ENCODE measurements around the gene ANKRD42. TPM values are rescaled to one million over a fixed set of nuclear protein-coding genes. Genes with fewer than 3 reads are reported as not detected.

ANKRD42 gene
- total RNA-seq, 1 donor = 9.5 TPM

DNA sequence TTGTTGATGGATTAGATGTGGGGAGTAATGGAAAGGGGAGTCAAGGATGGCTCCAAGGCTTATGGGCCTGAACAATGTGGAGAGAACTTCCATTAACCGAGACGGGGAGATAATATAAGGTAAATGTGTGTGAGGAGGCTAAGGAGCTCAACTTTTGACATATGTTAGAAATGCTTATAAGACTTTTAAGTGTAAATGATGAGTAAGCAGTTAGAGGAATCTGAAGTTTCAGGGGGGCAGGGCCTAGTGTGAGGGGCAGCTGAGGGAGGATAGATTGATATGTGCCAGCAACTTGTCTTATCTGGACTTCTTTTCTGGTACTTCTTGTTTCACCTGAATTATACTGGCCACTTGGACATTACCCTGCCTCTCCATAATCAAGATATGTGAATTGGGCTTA lies 29.9 kb downstream of the ANKRD42 start:
- DNase-seq (ENCODE audit: low read depth) = no peak
- no peak overlapping the region for H3K4me3 ChIP-seq (ENCODE audit: low read depth, low read length)
- TF ChIP-seq, protein P1, sequence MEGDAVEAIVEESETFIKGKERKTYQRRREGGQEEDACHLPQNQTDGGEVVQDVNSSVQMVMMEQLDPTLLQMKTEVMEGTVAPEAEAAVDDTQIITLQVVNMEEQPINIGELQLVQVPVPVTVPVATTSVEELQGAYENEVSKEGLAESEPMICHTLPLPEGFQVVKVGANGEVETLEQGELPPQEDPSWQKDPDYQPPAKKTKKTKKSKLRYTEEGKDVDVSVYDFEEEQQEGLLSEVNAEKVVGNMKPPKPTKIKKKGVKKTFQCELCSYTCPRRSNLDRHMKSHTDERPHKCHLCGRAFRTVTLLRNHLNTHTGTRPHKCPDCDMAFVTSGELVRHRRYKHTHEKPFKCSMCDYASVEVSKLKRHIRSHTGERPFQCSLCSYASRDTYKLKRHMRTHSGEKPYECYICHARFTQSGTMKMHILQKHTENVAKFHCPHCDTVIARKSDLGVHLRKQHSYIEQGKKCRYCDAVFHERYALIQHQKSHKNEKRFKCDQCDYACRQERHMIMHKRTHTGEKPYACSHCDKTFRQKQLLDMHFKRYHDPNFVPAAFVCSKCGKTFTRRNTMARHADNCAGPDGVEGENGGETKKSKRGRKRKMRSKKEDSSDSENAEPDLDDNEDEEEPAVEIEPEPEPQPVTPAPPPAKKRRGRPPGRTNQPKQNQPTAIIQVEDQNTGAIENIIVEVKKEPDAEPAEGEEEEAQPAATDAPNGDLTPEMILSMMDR (IDR thresholded peaks at IDR 0.05; ENCODE audit: insufficient read depth, low read length) = no peak

DNA sequence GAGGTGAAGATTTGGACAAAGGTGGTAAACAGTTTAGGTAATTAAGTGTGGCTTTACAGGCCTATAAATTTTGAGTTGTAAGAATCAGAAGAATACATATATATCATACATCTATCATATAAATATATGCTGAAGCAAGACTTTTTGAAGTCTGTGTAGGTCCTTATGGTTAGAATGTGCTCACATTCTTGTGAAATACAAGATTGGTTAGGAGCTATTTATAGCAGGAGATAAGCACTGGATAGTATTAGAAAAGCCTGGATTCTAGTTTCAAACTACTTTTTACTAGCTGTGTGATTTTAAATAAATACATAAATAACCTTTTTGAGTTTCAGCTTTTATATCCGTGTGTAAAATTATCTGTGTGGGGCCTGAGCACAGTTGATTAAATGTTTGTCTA lies 42.3 kb downstream of the ANKRD42 start:
- TF ChIP-seq, protein P1 (IDR thresholded peaks at IDR 0.05; ENCODE audit: insufficient read depth, low read length) = no peak
- DNase-seq (ENCODE audit: low read depth) = peak; percentile 53
- H3K4me3 ChIP-seq (ENCODE audit: low read depth, low read length) = no peak overlapping the region

DNA sequence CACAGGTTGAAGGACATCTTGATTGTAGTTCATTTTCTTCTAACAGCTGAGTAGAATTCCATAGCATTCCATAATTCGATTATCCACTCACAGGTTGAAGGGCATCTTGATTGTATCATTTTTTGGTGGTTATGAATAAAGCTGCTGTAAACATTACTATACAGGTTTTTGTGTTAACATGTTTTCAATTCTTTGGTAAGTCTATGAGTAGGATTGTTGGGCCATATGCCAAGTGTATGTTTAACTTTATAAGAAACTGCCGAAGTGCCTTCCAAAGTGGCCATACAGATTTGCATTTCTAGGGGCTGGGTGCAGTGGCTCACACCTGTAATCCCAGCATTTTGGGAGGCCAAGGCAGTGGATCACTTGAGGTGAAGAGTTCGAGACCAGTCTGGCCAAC lies 44.6 kb downstream of the ANKRD42 start:
- DNase-seq (ENCODE audit: low read depth) = peak; percentile 16
- TF ChIP-seq, protein P1 (IDR thresholded peaks at IDR 0.05; ENCODE audit: insufficient read depth, low read length) = no peak

DNA sequence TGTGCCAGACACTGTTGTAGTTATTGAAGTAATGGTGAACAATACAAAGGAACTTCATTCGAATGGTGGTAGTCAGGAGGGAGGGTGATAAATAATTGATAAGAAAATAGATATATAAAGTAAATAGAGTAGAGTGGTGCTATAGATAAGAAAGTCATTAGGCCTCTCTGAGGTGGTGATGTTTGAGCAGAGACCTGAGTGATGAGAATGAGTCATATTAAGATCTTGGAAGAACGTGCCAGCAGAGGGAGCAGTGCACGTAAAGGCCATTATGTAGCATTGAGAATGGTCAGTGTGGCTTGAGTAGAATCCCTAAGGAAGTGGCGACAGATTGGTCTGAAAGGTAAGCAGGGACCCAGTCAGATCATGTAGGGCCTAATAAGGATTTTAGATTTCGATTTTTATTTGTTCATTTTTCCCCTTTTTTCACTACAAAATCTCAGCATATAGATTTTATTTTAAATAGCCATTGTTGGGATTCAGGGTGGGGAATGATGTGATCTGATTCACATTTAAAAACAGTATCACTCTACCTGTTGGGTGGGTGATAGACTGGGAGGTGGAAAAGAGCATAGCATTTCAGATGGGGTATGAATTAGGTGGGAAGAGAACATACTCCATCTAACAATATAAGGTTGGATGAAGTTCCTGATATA lies 47.9 kb downstream of the ANKRD42 start:
- peak; percentile 67 for DNase-seq (ENCODE audit: low read depth)

More for the DNA sequence above, 44.6 kb downstream of the ANKRD42 start:
- no peak overlapping the region for H3K4me3 ChIP-seq (ENCODE audit: low read depth, low read length)

DNA sequence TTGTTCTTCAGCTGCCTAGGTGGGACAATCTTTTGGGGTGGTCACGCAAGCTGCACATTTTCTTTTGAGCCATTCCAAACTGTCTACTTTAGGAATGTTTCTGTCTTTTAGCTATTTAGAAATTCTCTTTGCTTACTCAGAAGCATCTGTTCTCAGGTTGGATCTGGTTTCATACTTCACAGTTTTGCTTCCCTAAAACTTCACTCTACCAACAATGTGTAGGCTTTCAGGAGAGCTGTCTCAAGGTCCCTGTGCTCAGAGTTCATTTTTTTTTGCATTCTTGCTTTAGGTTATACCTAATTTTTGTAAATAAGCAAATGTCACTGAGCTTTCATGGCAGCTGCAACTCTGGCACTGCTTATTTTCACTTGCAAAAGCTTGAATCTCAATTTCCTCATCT lies 55.9 kb downstream of the ANKRD42 start:
- no peak overlapping the region for H3K4me3 ChIP-seq (ENCODE audit: low read depth, low read length)
- no peak for DNase-seq (ENCODE audit: low read depth)
- TF ChIP-seq, protein P1 (IDR thresholded peaks at IDR 0.05; ENCODE audit: insufficient read depth, low read length) = no peak

More for the DNA sequence above, 47.9 kb downstream of the ANKRD42 start:
- H3K4me3 ChIP-seq (ENCODE audit: low read depth, low read length) = no peak overlapping the region
- TF ChIP-seq, protein P1 (IDR thresholded peaks at IDR 0.05; ENCODE audit: insufficient read depth, low read length) = peak; percentile 57

DNA sequence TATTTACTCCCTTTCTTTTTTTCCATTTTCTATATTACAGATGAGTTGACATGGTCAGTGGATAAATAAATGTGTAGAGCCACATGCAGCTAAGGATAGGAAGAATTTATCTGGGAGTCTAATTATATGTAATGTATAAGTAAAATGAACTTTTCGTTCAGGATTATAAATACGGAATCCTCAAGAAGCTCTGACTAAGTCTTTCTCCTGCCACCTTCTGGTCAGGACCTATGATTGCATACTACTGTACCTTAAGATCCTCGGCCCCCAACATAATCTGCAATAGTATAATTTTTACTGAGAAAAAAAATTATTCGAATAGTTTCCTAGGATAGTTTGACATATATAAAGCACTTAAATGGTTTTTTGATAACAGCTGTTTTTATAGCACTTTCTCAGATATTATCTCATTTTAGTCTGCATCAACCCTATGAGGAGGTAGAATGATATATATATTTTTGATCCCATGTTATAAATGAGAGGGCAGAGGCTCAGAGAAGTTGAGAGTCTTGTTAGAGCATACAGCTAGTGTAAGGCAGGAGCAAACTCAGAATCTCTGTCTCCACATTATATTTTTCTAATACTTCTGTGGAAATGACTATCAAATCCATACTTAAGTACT lies 56.6 kb downstream of the ANKRD42 start:
- peak; percentile 74 for DNase-seq (ENCODE audit: low read depth)
- TF ChIP-seq, protein P1 (IDR thresholded peaks at IDR 0.05; ENCODE audit: insufficient read depth, low read length) = peak; percentile 78
- H3K4me3 ChIP-seq (ENCODE audit: low read depth, low read length) = no peak overlapping the region

Measured in fibroblast of the aortic adventitia (primary cell).